Heart left ventricle (tissue), 13 donors: ENCODE results near the gene MAPK7.

ENCODE experiments used
- POLR2A ChIP-seq, 2 donors: fragments of 450-650 bp; IDR thresholded peaks; one replicate each; pipeline ENCODE4 v1.6.1; 2017; ENCODE audit warnings: antibody characterized with exemption in 2 of 2, mild to moderate bottlenecking in 2 of 2, moderate library complexity in 2 of 2
- TF ChIP-seq, protein P1 (sequence below), 12 donors: fragments of 200-600 bp; sonication (generic) in 4 of 12; IDR thresholded peaks; one replicate each; pipeline versions ENCODE4 v1.5.0 to v1.8.0; 2018 to 2022; ENCODE audit warnings: antibody characterized with exemption in 12 of 12, mild to moderate bottlenecking in 5 of 12
- donor health status: ischemic (EF 13 %, LVEDD 7.1; RV severe dilation, severe dysfunction).
- donor health status: DM: no; HTN: yes; CAD: no.
- donor health status: DM: no; HTN: no; CAD: no.
- donor health status: ischemic (EF 25% LVEDD 6.9; RV normal size, moderate dysfunction).
- donor health status: ischemic (EF 25% LVEDD 5.7; RV mildly dilated, moderate dysfunction).
- donor health status: ischemic (EF 35%, LVEDD 5.7; RV mildly dilated, moderate dysfunction).
- donor health status: nonischemic (EF 11% LVEDD 7.7; RV severe dilation, severe dysfunction).
- donor health status: DM: yes; HTN: yes; CAD: no.
- donor health status: PGD.
- donor health status: ischemic (EF 29% LVEDD 5.4; RV normal size, mild dysfunction).
- donor health status: nonischemic (EF 23%, LVEDD 6.1; RV moderate dilation, normal function).

DNA sequence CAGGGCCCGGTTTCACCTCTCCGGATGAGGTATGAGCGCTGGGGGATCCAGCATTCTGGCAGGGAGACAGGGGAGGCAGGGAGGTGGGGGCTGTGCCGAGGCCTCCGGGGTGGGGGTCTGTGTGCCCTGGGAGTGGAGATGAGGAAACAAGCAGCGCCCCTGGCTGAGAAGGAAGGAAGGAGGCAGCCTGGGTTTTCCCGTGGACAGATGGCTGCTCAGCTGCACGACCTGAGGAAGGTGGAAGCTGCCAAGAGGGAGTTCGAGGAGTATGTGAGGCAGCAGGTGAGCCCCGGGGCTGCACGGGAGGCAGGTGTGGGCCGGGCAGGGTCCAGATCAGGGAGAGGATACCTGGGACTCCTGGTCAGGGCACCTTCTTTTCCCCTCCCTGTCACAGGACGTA lies 37.0 kb downstream of the MAPK7 start:
- TF ChIP-seq, protein P1, sequence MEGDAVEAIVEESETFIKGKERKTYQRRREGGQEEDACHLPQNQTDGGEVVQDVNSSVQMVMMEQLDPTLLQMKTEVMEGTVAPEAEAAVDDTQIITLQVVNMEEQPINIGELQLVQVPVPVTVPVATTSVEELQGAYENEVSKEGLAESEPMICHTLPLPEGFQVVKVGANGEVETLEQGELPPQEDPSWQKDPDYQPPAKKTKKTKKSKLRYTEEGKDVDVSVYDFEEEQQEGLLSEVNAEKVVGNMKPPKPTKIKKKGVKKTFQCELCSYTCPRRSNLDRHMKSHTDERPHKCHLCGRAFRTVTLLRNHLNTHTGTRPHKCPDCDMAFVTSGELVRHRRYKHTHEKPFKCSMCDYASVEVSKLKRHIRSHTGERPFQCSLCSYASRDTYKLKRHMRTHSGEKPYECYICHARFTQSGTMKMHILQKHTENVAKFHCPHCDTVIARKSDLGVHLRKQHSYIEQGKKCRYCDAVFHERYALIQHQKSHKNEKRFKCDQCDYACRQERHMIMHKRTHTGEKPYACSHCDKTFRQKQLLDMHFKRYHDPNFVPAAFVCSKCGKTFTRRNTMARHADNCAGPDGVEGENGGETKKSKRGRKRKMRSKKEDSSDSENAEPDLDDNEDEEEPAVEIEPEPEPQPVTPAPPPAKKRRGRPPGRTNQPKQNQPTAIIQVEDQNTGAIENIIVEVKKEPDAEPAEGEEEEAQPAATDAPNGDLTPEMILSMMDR (IDR thresholded peaks at IDR 0.05): no peak
- TF ChIP-seq POLR2A (IDR thresholded peaks at IDR 0.05): no peak
